GM18517 (cell line): ENCODE measurements around the gene SLC43A3.
"Not testable (repeated sequence)": the region's sequence is repeated elsewhere in the genome, so short reads cannot be mapped to it uniquely, and the experiment has no call there.

ENCODE experiments used
- ATAC-seq: cut with Tn5 transposase; IDR thresholded peaks from one replicate; pipeline ENCODE4 v1.9.1; 2021; ENCODE audit warnings: mild to moderate bottlenecking, moderate library complexity; ENCODE audit not compliant: unreplicated experiment

The SLC43A3 gene

DNA sequence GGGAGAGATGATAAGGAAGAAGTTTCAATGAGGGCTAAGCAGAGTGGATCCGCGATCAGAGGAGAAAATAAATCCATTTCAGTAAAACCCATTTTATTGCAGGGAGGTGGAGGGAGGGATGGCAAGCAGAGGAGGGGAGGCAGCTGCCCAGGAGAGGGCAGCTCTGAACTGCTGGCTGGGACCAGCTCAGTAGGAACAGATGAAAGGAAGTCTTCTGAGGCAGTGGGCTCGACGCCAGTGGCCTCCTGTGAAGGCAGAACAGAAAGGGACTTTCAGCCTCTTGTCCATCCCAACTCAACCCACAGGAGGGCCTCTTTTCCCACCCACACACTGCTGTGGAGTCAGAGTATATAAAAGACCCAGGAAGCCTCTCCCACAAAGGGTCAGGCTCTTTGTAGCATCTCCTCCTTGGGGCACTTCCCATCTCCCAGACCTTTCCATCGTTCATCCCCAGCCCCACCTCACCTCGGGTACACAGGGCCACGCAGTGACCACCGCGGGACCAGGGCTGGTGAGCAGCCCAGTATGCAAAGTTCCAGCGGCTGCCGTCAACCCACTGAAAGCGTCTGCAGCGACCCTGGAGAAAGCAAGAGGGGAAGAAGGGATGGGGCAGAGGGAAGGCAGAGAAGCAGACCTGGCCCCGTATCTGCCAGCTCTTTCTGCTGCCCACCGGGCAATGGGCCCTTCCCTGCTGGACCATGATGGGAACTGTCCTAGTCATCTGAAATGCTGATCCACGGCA lies 39.5 kb downstream of the SLC43A3 start:
- ATAC-seq = no peak

- ATAC-seq = no peak
These were observed 40.6 kb downstream of the SLC43A3 start for GRCh38 chr11:57386178-57386940.

- ATAC-seq = no peak
These were observed 45.9 kb downstream of the SLC43A3 start, which contains the start of gene PRG3 for GRCh38 chr11:57380975-57381374. Gene PRG3 (minus strand): TSS chr11:57381150. CDS start chr11:57380708, 442 bp downstream.

DNA sequence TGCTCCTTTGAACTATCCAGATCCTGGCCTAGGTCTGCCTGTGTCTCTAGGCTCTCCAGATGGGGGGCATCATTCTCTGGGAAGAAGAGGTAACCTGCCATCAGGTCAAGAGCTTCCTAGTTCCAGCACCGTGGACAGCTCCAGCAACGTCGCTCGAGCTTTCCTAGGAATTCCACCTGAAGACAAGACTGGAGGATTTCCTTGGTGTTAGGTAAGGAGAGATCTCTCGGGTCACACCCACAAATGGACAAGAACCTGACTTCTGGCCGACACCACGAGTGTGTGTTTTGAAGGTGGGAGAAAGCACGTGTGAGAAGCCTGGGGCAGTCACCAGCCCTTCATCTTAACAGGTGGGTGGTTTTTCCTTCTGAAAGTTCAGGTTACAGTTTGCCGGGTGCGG lies 47.2 kb downstream of the SLC43A3 start:
- no peak for ATAC-seq

DNA sequence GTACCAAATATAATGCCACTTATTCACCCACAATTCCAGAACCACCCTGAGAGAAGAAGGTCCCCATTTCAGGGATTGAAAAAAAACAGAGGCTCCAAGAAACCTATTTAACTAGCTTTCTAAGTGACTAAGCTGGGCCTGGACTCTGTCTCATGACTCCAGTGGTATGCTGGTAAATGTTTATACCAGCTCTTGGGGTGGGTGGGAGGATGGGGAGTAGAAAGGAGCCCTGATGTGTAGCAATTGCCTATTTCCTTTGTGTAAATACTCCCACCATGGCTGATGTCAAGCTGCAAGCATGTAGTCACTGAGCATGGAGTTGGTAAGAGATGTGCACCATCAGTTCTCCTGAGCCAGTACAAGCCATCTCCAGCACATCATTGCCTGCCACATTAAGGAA lies 48.7 kb downstream of the SLC43A3 start:
- no peak for ATAC-seq

GRCh38 chr11:57377107-57377506 lies 49.8 kb downstream of the SLC43A3 start:
- ATAC-seq = no peak

- ATAC-seq = no peak
These were observed 50.5 kb downstream of the SLC43A3 start for GRCh38 chr11:57376095-57377090.

DNA sequence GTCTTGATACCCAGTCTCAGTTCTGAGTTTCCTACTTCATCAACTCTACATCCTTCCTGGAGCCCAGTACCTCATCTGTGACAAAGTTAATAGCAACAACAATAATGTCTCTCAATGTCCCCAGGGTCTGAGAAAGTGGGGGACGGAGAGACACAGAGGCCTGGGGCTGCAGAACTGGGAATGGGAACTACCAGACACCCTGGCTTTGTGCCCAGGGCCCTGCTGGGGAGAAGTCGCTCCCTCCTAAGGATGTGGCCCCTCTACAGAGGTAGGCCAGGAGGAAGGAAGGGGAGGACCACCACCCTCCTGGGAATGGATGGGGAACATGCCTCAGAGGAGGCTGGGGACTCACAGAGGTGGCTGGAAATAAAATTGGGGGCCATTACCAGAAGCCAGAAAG lies 51.4 kb downstream of the SLC43A3 start:
- no peak for ATAC-seq

- no peak for ATAC-seq
These were observed 52.0 kb downstream of the SLC43A3 start for GRCh38 chr11:57374966-57375365.

DNA sequence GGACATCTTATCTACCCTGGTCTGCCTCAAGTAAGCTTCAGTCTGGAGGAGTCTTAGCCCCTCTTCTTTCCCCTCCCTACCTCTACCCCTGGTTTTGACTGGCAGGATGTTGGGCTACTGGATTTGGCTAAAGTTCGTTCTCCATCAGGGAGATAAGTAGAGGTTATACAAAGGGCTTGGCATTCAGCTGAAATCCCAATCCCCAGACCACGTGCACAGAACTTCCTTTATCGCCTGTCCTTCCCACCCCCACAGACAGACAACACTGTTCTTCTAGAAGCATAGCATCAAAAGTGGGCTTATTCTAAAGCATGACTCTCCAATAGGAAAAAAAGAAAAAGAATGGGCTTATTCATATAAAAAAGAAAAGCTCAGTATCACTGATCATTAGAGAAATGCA lies 53.8 kb downstream of the SLC43A3 start:
- no peak for ATAC-seq

DNA sequence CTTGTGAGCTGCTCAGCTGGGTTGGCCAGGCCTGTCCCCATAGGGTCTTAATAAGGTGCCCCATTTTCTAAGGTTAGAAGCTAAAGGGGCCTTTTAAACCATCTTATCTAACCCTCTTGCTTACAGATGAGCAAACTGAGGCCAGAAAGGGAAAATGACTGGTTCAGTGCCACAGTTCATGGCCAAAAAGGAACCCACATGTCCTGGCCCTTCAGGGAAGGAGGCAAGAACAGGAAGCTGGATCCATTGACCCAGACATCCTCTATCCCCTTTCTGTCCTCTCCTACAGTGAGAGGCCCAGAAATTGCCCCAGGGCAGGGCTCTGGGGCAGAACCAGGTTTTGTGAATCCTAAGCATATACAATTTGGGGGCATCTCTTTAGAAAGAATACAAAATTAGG lies 56.0 kb downstream of the SLC43A3 start:
- ATAC-seq = no peak

GRCh38 chr11:57370251-57370650 lies 56.7 kb downstream of the SLC43A3 start:
- no peak for ATAC-seq

- ATAC-seq = no peak
These were observed 58.1 kb downstream of the SLC43A3 start for GRCh38 chr11:57368845-57369232.

DNA sequence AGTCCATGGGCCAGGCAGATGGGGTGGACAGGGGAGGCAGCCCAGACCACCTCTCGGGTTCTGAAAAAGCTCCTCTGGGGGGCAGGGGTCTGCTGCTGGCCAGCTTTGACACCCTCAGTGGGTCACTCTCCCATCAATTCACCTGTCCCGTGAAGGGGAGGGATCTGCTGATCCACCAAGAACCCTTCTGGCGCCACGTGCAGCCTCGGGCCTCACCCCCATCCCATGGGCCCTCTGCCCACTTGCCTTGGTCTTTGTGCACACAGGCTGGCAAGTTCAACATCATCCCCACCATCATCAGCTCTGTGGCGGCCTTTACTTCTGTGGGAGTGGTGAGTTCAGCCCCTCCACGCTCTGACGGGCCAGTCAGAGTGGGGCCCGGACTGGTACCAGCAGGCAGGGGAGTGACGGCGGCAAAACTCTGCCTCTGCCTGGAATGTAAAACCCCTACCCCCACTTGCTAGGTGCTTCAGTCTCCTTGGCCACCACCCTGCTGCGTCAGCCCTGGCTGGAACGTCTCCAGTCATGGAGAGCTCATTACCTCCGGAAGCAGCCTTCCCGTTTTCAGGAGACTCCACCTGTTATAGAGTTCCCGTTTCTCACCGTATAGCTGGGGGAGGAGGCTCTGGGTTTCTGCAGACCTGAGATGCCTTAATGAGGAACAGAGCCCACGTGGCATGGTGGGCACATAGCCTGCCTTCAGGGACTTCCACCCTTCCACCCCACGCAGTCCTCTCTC lies 58.6 kb downstream of the SLC43A3 start:
- no peak for ATAC-seq

- ATAC-seq = no peak
These were observed 61.9 kb downstream of the SLC43A3 start for GRCh38 chr11:57364851-57365660.

DNA sequence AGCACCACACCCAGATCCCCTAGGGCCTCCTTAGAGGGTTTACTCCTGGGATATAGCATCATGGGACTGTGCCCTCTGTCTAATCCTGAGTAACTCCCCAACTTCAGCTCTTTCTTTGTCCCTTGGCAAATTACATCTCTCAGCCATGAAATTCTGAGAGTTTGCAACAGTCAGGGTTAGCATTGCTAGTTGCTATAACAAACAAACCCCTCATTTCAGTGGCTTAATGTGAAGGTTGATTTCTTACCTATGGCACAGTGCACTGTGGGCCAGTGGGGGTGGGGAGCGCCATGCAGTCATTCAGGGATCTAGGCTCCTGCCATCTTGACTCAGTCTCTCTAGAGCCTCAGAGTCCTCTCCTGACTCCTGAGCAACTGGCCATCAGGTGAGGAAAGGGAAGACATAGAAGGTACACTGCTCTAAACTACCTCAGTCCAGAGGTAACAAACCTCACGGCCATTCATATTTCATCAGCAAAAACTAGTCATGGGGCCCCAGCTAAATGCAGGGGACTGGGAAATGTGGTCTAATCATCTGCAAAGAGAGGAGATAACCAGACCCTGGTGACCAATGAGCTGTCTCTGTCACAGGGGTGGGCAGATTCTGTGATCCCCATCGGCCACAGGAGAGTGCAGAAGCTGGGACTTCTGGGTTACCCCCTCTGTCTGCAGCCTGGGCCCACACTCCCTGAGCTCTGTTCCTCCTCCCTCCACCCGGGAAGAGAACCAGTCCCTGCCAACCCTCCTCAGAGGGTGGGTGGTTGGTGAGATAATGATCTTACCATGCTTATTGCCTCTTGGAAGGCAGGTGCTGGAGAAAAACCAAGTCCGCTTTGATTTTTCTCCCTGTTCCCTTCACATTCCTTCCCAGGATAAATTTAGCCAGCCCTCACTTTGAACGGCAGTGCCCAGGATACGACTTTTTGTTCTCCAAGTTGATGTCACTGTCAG lies 63.5 kb downstream of the SLC43A3 start:
- ATAC-seq = no peak

DNA sequence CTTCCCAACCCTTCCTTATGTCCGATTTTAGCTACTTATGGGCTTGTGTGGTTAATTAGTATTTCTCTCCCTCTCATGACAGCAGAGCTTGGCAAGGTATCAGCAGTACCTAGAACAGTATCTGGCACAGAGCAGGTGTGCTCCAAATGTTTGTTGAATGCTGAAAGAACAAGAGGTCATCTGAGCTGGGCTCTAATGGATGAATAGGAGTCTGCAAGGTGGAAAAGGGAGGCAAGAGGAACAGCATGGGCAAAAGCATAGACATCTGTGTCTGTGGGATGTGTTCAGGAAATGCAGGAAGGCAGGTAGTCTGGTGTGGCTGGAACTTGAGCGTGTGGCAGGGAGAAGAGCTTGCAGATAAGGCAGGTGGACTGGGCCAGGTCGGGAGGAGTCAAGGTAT lies 65.0 kb downstream of the SLC43A3 start:
- ATAC-seq = no peak

GRCh38 chr11:57361420-57361819 lies 65.5 kb downstream of the SLC43A3 start:
- not testable (repeated sequence) for ATAC-seq
